ENCODE results near the gene SUPV3L1.

DNA sequence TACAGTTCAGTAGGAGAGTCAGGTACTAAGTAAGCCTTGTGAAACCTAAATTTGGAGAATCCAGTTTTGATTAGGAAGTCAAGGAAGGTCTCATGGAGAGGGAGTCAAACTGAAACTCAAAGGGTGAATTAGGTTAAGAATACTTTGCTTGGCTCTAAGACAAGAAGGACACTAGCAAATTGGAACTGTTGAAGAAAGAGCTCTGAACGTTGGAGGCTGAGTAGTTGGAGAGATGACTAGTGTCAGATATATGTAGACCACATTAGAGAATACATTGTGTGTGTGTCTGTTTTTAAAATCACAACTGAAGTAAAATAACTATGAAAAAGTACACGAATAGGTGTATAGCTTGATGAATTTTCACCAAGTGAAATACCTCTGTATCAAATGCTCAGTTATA, 49.8 kb upstream of the SUPV3L1 start:
- TF ChIP-seq EZH2 (IDR thresholded peaks at IDR 0.05; ENCODE audit: borderline replicate concordance, low read depth, low read length, poor library complexity, severe bottlenecking): no peak
- TF ChIP-seq, protein P1, sequence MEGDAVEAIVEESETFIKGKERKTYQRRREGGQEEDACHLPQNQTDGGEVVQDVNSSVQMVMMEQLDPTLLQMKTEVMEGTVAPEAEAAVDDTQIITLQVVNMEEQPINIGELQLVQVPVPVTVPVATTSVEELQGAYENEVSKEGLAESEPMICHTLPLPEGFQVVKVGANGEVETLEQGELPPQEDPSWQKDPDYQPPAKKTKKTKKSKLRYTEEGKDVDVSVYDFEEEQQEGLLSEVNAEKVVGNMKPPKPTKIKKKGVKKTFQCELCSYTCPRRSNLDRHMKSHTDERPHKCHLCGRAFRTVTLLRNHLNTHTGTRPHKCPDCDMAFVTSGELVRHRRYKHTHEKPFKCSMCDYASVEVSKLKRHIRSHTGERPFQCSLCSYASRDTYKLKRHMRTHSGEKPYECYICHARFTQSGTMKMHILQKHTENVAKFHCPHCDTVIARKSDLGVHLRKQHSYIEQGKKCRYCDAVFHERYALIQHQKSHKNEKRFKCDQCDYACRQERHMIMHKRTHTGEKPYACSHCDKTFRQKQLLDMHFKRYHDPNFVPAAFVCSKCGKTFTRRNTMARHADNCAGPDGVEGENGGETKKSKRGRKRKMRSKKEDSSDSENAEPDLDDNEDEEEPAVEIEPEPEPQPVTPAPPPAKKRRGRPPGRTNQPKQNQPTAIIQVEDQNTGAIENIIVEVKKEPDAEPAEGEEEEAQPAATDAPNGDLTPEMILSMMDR (conservative IDR thresholded peaks at IDR 0.05; ENCODE audit: low read depth, low read length): no peak
